ENCODE measurements around the gene GMEB2. TPM values are rescaled to one million over a fixed set of nuclear protein-coding genes. Genes with fewer than 3 reads are reported as not detected.

The GMEB2 gene
- total and polyA plus RNA-seq, 2 donors (not counting 1 experiment from before 2014, with no cell fraction given) = 6.3 to 10.9 TPM

DNA sequence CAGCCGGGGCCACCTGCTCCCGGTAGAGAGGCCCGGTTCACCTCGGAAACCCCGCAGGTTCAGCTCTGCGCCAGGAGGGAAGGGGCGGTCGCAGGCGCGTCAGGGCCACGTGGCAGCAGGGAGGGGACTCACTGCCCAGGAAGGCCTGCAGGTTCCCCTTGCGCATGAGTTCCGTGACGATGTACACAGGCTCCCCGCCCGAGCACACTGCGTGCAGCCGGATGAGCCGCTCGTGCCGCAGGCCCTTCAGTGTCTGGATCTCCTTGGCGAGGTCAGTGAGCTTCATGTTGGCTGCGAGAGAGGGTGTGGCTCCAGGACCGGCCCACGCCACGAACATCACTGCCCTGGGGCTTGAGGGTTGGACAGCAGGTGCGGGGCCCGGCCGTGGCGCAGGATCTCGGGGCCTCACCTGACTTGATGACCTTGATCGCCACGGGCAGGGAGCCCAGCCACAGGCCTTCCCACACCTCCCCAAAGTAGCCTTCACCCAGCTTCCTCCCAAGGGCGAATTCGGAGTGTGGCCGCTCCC lies 84.8 kb downstream of the GMEB2 start:
- Histone ChIP-seq H2AFZ (ENCODE audit: low read length) (no peak overlapping the region), H3K27me3 (ENCODE audit: control insufficient read depth, insufficient read depth, low read length) (peaks cover 3% of the 10 kb centered on the region), H3K9me3 (ENCODE audit: control insufficient read depth, insufficient read depth, low read depth, low read length) (no peaks in the 10 kb centered on the region), H3K36me3 (ENCODE audit: control insufficient read depth, insufficient read depth, low read length) (no peaks in the 10 kb centered on the region), H3K4me2 (ENCODE audit: extremely low read depth, insufficient read depth, low read length) (no peak overlapping the region), H3K79me2 (ENCODE audit: control insufficient read depth, insufficient read depth, low read length) (no peaks in the 10 kb centered on the region), H3K4me1 (ENCODE audit: control insufficient read depth, extremely low read depth, insufficient read depth, low read length) (no peaks in the 10 kb centered on the region), H3K4me3 (replicated peaks in 1 of 4; ENCODE audit: control extremely low read depth in 1 of 4, insufficient read depth in 1 of 4, low read depth in 3 of 4, low read length in 4 of 4) (no peak overlapping the region), H3K27ac (ENCODE audit: insufficient read depth, low read length) (no peak overlapping the region), H3K9ac (ENCODE audit: insufficient read depth, low read length) (no peak overlapping the region), H4K20me1 (ENCODE audit: control insufficient read depth, extremely low read depth, insufficient read depth, low read length) (no peaks in the 10 kb centered on the region)
- DNase-seq (ENCODE audit: low read depth in 2 of 2) = no peak
- TF ChIP-seq, protein P1, sequence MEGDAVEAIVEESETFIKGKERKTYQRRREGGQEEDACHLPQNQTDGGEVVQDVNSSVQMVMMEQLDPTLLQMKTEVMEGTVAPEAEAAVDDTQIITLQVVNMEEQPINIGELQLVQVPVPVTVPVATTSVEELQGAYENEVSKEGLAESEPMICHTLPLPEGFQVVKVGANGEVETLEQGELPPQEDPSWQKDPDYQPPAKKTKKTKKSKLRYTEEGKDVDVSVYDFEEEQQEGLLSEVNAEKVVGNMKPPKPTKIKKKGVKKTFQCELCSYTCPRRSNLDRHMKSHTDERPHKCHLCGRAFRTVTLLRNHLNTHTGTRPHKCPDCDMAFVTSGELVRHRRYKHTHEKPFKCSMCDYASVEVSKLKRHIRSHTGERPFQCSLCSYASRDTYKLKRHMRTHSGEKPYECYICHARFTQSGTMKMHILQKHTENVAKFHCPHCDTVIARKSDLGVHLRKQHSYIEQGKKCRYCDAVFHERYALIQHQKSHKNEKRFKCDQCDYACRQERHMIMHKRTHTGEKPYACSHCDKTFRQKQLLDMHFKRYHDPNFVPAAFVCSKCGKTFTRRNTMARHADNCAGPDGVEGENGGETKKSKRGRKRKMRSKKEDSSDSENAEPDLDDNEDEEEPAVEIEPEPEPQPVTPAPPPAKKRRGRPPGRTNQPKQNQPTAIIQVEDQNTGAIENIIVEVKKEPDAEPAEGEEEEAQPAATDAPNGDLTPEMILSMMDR (conservative IDR thresholded peaks at IDR 0.05 in 1 of 2, IDR thresholded peaks at IDR 0.05 in 1 of 2; ENCODE audit: low read depth in 1 of 2, low read length in 2 of 2) = no peak
- no peak for TF ChIP-seq EZH2 (IDR thresholded peaks at IDR 0.05; ENCODE audit: low read length, missing control alignments)

DNA sequence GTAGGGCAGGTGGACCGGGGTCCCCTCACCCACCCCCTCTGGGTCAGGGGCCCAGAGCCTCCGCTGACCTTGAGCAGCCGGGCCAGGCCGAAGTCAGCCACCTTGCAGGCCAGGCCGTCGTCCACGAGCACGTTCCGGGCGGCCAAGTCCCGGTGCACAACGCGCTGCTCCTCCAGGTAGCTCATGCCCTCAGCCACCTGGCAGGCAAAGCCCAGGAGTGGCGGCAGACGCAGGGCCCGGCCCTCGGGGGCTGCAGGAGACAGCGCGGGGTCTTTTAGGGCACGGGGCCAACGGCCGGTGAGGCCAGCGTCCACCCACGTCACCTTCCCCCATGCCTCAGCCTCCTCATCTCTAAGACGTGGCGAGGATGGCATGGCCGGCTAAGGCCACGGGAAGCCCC lies 85.5 kb downstream of the GMEB2 start:
- no peak for DNase-seq (ENCODE audit: low read depth in 2 of 2)
- no peak overlapping the region for H3K4me2 ChIP-seq (ENCODE audit: extremely low read depth, insufficient read depth, low read length)
- H2AFZ ChIP-seq (ENCODE audit: low read length) = no peak overlapping the region
- no peaks in the 10 kb centered on the region for H3K27me3 ChIP-seq (ENCODE audit: control insufficient read depth, insufficient read depth, low read length)
- no peaks in the 10 kb centered on the region for H3K9me3 ChIP-seq (ENCODE audit: control insufficient read depth, insufficient read depth, low read depth, low read length)
- H3K79me2 ChIP-seq (ENCODE audit: control insufficient read depth, insufficient read depth, low read length) = no peaks in the 10 kb centered on the region
- H3K27ac ChIP-seq (ENCODE audit: insufficient read depth, low read length) = no peak overlapping the region
- TF ChIP-seq, protein P1 (conservative IDR thresholded peaks at IDR 0.05 in 1 of 2, IDR thresholded peaks at IDR 0.05 in 1 of 2; ENCODE audit: low read depth in 1 of 2, low read length in 2 of 2) = no peak
- no peak for TF ChIP-seq EZH2 (IDR thresholded peaks at IDR 0.05; ENCODE audit: low read length, missing control alignments)
- no peaks in the 10 kb centered on the region for H3K36me3 ChIP-seq (ENCODE audit: control insufficient read depth, insufficient read depth, low read length)
- no peak overlapping the region for H3K4me3 ChIP-seq (replicated peaks in 1 of 4; ENCODE audit: control extremely low read depth in 1 of 4, insufficient read depth in 1 of 4, low read depth in 3 of 4, low read length in 4 of 4)
- peaks cover 3% of the 10 kb centered on the region for H3K4me1 ChIP-seq (ENCODE audit: control insufficient read depth, extremely low read depth, insufficient read depth, low read length)
- H4K20me1 ChIP-seq (ENCODE audit: control insufficient read depth, extremely low read depth, insufficient read depth, low read length) = no peaks in the 10 kb centered on the region
- H3K9ac ChIP-seq (ENCODE audit: insufficient read depth, low read length) = no peak overlapping the region

DNA sequence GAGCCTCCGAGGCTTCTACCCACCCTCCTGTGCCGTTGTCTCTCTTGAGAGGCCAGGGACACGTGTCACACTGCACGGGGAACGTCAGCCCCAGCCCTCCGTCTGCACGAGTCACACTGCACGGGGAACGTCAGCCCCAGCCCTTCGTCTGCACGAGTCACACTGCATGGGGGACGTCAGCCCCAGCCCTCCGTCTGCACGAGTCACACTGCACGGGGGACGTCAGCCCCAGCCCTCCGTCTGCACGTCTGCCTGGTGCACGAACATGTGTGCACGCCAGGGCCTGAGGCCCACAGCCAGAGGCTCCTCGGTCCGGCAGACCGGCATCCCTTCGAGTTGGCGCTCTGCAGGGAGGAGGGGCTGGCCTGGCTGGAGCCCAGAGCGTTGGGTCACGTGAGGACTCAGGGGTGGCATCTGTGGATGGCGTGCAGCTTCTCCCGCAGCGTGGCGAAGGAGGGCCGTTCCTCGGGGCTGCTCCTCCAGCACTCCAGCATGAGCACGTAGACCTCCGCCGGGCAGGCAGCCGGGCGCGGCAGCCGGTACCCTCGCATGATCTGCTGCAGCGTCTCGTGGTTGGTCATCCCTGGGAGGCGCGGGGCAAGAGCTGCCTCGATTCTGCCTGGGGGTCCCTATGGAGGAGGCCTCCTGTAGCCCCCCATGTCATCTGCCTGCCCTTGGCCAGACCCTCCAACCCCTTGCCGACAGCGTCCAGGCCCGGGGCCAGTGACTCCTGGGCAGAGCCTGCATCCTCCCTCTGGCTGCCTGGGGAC lies 86.3 kb downstream of the GMEB2 start:
- Histone ChIP-seq H3K9ac (ENCODE audit: insufficient read depth, low read length) (no peak overlapping the region), H3K4me2 (ENCODE audit: extremely low read depth, insufficient read depth, low read length) (no peak overlapping the region), H3K4me1 (ENCODE audit: control insufficient read depth, extremely low read depth, insufficient read depth, low read length) (peaks cover 5% of the 10 kb centered on the region), H3K79me2 (ENCODE audit: control insufficient read depth, insufficient read depth, low read length) (no peaks in the 10 kb centered on the region), H3K27me3 (ENCODE audit: control insufficient read depth, insufficient read depth, low read length) (no peaks in the 10 kb centered on the region), H3K27ac (ENCODE audit: insufficient read depth, low read length) (no peak overlapping the region), H3K9me3 (ENCODE audit: control insufficient read depth, insufficient read depth, low read depth, low read length) (no peaks in the 10 kb centered on the region), H3K4me3 (replicated peaks in 1 of 4; ENCODE audit: control extremely low read depth in 1 of 4, insufficient read depth in 1 of 4, low read depth in 3 of 4, low read length in 4 of 4) (no peak overlapping the region), H3K36me3 (ENCODE audit: control insufficient read depth, insufficient read depth, low read length) (no peaks in the 10 kb centered on the region), H4K20me1 (ENCODE audit: control insufficient read depth, extremely low read depth, insufficient read depth, low read length) (no peaks in the 10 kb centered on the region), H2AFZ (ENCODE audit: low read length) (no peak overlapping the region)
- TF ChIP-seq, protein P1 (conservative IDR thresholded peaks at IDR 0.05 in 1 of 2, IDR thresholded peaks at IDR 0.05 in 1 of 2; ENCODE audit: low read depth in 1 of 2, low read length in 2 of 2) = no peak
- TF ChIP-seq EZH2 (IDR thresholded peaks at IDR 0.05; ENCODE audit: low read length, missing control alignments) = no peak
- DNase-seq (ENCODE audit: low read depth in 2 of 2) = no peak
